HG03521 (cell line): ENCODE measurements around the gene CDKN2A.

Source experiments
- ATAC-seq: cut with Tn5 transposase; IDR thresholded peaks from one replicate; pipeline ENCODE4 v1.9.1; 2021; ENCODE audit warnings: mild to moderate bottlenecking, moderate library complexity; ENCODE audit not compliant: unreplicated experiment

CDKN2A gene

GRCh38 chr9:22008384-22008716 is 14.2 kb upstream of the CDKN2A start:
- ATAC-seq: no peak

DNA sequence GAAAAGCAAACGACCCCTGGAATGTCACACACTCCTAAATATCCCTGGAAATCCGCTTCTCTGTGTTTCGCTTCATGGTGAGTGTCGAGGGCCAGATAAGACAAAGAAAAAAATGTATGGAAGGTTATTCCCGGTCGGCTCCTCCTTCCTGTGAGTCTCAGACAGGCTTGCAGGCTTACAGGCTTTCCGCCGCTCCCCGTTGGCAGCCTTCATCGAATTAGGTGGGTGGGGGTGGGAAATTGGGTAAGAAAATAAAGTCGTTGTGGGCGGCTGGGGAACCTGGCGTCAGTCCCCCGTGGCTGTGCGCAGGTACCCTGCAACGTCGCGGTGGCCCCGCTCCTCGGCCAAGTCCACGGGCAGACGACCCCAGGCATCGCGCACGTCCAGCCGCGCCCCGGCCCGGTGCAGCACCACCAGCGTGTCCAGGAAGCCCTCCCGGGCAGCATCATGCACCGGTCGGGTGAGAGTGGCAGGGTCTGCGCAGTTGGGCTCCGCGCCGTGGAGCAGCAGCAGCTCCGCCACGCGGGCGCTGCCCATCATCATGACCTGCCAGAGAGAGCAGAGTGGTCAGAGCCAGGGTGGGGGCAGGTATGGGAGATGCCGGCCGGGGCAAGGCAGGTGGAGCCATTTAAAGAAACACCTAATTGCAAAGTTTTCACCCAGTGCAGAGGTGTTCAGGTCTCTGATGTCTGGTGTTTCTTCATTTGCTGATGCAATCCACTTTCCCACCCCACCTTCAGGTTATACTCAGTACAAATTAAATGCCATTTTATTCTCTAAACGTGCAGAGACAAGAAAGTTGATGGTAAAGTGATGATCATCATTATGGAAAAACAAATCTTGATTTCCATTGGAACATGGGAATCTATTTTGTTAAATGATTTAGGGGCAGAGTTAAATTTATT is 11.8 kb upstream of the CDKN2A start:
- ATAC-seq: no peak

GRCh38 chr9:22005021-22005701 is 11.0 kb upstream of the CDKN2A start:
- no peak for ATAC-seq

DNA sequence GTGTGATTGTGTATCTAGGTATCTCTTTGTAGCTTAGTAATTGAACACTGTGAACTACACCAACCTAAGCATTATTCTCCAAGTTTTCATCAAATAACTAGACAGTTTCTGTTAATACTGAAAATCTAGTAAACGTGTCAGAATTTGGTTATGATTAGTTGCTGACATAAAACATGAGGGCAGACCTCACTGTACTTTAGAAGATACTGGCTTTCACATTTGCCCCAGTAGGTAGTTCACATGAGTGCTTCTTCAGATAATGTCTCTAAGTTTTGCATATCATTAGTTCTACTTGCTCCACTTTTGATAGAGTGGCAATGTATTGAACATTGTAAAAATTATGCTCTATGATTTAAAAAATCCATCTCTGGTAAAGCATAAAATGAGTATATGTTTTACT is 7.8 kb upstream of the CDKN2A start:
- ATAC-seq: no peak

- no peak for ATAC-seq
Measured at GRCh38 chr9:21998026-21998425, 3.8 kb upstream of the CDKN2A start.

DNA sequence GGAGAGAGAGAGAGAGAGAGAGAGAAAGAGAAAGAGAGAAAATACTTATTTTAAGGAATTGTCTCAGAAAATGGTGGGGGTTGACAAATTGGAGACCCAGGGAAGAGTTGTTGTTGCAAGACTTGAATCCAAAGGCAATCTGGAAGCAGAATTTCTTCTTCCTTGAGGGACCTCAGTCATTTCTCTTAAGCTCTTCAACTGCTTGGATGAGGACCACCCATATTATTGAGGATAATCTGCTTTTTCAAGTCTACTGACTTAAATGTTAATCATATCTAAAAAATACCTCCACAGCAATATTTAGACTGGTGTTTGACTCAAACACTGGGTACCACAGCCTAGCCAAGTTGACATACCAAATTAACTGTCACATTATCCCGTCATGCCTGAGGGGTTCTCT is 3.3 kb upstream of the CDKN2A start:
- ATAC-seq: no peak

DNA sequence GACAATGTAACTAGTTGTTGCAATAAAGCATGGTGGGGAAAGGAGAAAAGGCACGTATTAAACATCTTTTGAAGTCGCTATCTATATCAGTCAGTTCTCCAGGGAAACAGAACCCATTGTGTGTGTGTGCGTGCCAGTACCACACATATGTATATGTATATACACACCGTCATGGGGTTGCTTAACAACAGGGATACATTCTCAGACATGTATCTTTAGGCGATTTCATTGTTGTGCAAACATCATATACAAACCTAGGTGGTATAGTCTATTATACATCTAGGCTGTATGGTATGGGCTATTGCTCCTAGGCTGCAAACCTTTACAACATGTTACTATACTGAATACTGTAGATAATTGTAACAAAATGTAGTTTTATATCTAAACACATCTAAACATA is 2.7 kb upstream of the CDKN2A start:
- no peak for ATAC-seq

DNA sequence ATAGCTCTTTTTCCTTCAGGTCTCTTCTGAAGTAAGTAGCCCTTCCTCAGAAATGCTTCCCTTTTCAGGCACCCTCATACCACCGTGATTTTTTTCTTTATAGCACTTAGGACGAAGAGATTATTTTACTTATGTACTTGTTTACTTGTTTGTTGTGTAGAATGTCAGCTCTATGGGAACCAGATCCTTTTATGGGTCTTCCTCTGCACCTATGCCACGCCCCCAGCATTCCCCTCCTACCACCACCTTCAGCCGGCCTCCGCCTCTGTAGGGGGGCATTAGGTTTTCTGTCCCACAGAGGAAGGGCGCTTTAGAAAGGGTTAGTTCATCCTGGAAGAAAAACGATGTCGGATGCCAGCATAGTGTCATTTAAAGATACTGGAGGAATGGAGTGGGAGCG is 2.2 kb upstream of the CDKN2A start:
- no peak for ATAC-seq

DNA sequence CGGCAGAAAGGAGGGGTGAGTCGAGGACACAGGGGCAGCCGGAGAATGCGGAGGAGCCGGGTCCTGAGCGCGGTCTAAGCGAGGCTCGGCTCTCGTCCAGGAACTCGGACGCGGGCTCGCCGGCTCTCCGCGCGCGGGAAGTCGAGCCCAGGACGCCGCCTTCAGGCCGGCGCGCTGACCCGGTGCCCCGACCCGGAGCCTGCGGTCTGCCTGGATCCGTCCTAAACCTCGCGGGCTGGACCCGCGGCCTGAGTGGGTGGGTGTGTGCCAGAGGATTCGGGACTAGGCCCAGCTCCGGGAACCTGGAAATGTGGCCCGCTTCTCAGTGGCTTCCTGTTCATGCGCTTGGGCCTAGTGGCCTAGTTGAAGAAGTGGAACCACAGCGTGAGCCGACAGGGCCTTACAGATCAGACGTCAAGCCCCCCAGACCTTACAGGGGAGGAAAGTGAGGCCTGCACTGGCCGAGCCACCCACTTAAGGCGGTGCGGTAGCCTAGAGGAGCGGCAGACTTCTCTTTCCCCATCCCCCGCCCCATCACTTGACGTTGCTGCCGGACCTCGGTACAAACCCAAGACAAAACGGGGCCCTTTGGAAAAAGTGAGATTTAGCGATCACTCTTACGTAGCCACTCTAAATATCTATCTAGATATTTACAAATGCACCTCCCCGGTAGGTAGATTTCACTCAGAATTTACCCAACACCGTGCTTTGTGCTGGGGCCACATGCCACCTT is 1.6 kb upstream of the CDKN2A start:
- peak; percentile 19 for ATAC-seq

DNA sequence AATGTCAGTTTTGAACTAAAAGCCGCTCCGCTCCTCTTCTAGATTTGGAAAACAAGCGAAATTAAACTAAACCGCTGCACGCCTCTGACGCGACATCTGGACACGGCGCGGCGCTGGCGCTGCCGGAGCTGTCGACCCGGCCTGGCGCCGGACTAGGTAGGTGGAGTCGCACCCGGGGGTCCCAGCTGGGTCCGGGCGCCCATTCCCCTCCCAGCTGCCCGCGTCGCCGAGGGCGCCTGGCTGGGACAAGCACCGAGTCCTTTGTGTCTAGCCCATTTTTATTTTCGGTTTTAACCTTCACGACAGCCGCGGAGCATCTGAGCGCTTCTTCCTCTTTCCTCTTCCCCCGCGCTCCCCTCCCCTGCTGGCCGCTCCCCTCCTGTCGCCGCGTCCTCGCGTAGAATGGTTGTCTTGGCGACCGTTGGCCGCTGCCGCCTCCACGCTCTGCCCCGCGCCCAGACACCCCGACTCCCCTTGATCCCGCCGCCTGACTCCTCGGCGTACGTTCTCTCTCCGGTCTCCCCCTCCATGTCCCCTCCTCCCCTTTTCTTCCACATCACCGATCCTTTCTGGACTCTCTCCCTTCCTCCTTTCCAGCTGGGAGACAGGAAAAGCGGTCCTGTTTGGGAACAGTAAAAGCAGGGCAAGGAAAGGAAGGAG is 944 bp upstream of the CDKN2A start:
- ATAC-seq: peak; percentile 84

GRCh38 chr9:21994556-21995005 is 389 bp upstream of the CDKN2A start, which contains the start of gene CDKN2B-AS1:
TSS of gene CDKN2B-AS1 (plus strand) at chr9:21994791.
- ATAC-seq: peak; percentile 35

DNA sequence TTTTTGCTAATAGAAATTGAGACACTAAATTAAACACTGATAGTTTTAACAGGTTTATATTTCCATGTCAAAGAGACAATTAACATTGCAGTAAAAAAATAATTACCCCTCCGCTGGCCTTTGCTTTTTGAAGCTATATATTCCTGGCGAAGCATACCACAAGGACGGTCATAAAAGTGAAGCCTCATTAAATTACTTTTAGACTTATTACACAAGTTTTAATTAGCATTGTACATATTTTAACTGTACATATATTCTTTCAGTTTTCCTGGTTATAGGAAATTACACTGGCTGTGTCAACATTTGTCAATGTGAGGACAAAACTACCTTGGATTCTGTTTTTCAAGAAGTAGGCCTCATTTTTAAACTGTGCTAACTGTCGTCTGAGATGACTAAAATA is 1.2 kb downstream of the CDKN2A start:
- ATAC-seq: no peak

GRCh38 chr9:21991072-21991959 is 2.9 kb downstream of the CDKN2A start:
- no peak for ATAC-seq

DNA sequence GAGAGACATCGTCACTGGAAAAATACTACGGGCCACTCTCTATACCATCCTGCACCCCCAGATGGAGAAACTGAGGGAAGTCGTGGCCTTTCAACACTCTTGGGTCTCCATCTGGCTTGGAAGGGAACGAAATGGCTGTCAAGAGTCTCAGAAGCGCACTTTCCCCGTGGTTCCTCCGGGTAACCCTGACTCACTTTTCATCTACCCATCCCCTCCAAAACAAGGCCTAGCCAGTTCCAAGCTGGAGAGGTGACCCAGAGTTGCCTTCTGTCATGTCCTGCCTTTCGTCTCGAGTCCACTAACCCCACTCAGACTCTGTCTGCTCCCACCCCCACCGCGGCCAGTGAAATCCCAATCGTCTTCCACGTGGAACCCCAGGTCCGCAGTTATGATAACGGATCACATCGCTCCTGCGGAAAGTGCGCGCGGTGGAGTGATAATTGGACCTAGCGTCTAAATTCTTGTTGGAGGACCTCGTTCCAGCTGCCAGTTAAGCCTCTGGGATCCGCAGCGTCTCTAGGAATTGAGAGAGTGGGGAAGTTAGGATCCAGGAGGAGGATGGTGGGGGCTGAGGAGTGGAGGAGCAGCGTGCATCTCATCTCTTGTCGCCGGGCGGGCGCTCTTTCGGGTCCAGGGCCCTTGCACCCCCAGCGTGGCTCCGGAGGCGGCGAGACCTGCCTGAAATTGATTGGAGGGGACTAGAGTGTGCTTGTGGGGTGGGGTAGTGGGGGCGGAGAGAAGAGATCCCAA is 4.6 kb downstream of the CDKN2A start:
- no peak for ATAC-seq

GRCh38 chr9:21988056-21988990 is 5.9 kb downstream of the CDKN2A start:
- ATAC-seq: no peak

GRCh38 chr9:21985964-21986667 is 8.1 kb downstream of the CDKN2A start:
- peak; percentile 41 for ATAC-seq

- no peak for ATAC-seq
Measured at GRCh38 chr9:21984101-21984500, 10.1 kb downstream of the CDKN2A start.

DNA sequence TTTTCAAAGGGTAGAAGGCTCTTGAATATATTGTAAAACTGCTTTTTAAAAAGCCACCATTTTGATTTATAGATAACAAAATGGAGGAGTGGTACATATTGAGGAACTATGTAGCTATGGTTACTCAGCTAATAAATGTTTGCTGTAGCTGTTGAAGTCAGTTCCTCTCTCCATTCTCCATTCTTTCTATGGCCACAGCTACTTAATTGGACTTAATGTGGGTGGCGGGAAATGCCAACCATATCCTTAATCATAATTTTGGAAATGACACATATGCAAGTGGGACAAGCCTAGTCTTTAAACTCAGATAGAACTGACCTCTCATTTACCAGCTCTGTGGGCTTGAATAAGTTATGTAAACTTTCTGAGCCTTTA is 10.6 kb downstream of the CDKN2A start:
- ATAC-seq: no peak
